Skeletal muscle satellite cell (primary cell): ENCODE measurements around the gene SLC22A7.
"Not testable (repeated sequence)": the region's sequence is repeated elsewhere in the genome, so short reads cannot be mapped to it uniquely, and the experiment has no call there.

Experiments
- H3K27me3 ChIP-seq: 2 replicates; pipeline ENCODE4 v1.7.0; 2013; ENCODE audit warnings: low read length; ENCODE audit not compliant: control insufficient read depth, insufficient read depth
- H3K36me3 ChIP-seq: 2 replicates; pipeline ENCODE4 v1.7.0; 2013; ENCODE audit warnings: mild to moderate bottlenecking, control low read depth, low read length; ENCODE audit not compliant: insufficient read depth
- H3K4me1 ChIP-seq: 2 replicates; pipeline ENCODE4 v1.7.0; 2013; ENCODE audit warnings: low read length; ENCODE audit not compliant: control insufficient read depth, insufficient read depth
- H3K4me2 ChIP-seq: 2 replicates; pipeline ENCODE4 v1.7.0; 2013; ENCODE audit warnings: mild to moderate bottlenecking, low read length
- H3K4me3 ChIP-seq: 2 replicates; pipeline ENCODE4 v1.7.0; 2013; ENCODE audit warnings: low read length
- H3K9ac ChIP-seq: 2 replicates; pipeline ENCODE4 v1.7.0; 2013; ENCODE audit warnings: mild to moderate bottlenecking, low read depth, low read length, moderate library complexity
- H3K9me3 ChIP-seq: replicated peaks from 2 replicates; pipeline ENCODE4 v1.7.0; 2013; ENCODE audit warnings: mild to moderate bottlenecking, control low read depth, low read length

SLC22A7 gene

GRCh38 chr6:43298565-43299337 is 691 bp downstream of the SLC22A7 start:
- Histone ChIP-seq H3K36me3 (no peaks in the 10 kb centered on the region), H3K9me3 (no peaks in the 10 kb centered on the region), H3K27me3 (peaks cover 71% of the 10 kb centered on the region), H3K4me1 (no peaks in the 10 kb centered on the region), H3K9ac (no peak overlapping the region), H3K4me2 (no peak overlapping the region), H3K4me3 (no peak overlapping the region)

GRCh38 chr6:43299338-43300293 is 1.6 kb downstream of the SLC22A7 start:
- H3K9ac ChIP-seq = no peak overlapping the region
- no peak overlapping the region for H3K4me2 ChIP-seq
- no peaks in the 10 kb centered on the region for H3K36me3 ChIP-seq

GRCh38 chr6:43301081-43301870 is 3.2 kb downstream of the SLC22A7 start:
- no peaks in the 10 kb centered on the region for H3K4me1 ChIP-seq
- no peak overlapping the region for H3K4me2 ChIP-seq
- no peak overlapping the region for H3K4me3 ChIP-seq
- H3K36me3 ChIP-seq = no peaks in the 10 kb centered on the region
- H3K9ac ChIP-seq = no peak overlapping the region
- no peaks in the 10 kb centered on the region for H3K9me3 ChIP-seq
- H3K27me3 ChIP-seq = peaks cover 80% of the 10 kb centered on the region

More at GRCh38 chr6:43299338-43300293, 1.6 kb downstream of the SLC22A7 start:
- Histone ChIP-seq H3K4me1 (no peaks in the 10 kb centered on the region), H3K4me3 (no peak overlapping the region), H3K9me3 (no peaks in the 10 kb centered on the region), H3K27me3 (peaks cover 76% of the 10 kb centered on the region)

DNA sequence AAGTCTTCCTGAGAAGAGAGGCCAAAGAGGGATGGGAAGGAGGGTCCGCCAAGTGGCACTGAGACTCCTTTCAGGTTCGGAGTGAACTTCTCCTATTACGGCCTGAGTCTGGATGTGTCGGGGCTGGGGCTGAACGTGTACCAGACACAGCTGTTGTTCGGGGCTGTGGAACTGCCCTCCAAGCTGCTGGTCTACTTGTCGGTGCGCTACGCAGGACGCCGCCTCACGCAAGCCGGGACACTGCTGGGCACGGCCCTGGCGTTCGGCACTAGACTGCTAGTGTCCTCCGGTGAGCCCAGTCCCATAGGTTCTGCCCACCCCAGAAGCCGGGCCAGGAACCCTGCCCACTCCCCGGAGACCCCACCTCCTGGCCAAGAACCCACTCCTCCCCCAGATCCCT is 4.1 kb downstream of the SLC22A7 start:
- peaks cover 76% of the 10 kb centered on the region for H3K27me3 ChIP-seq
- no peak overlapping the region for H3K4me2 ChIP-seq
- no peaks in the 10 kb centered on the region for H3K4me1 ChIP-seq
- no peak overlapping the region for H3K4me3 ChIP-seq
- no peaks in the 10 kb centered on the region for H3K36me3 ChIP-seq
- no peak overlapping the region for H3K9ac ChIP-seq
- no peaks in the 10 kb centered on the region for H3K9me3 ChIP-seq

DNA sequence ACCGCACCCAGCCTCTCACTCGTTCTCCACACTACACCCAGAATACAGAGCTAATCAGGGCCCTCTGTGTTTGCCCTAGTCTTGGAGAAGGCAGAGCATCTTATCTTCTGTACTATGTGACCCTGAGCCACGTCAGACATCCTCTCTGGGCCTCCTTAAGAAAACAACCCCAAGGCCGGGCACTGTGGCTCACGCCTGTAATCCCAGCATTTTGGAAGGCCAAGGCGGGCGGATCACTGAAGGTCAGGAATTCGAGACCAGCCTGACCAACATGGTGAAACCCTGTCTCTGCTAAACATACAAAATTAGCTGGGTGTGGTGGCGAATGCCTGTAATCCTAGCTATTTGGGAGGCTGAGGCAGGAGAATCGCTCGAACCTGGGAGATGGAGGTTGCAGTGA is 4.9 kb downstream of the SLC22A7 start:
- H3K4me3 ChIP-seq, H3K36me3 ChIP-seq, H3K4me2 ChIP-seq, H3K9me3 ChIP-seq, H3K4me1 ChIP-seq, H3K9ac ChIP-seq: not testable (repeated sequence)
- peaks cover 77% of the 10 kb centered on the region for H3K27me3 ChIP-seq

DNA sequence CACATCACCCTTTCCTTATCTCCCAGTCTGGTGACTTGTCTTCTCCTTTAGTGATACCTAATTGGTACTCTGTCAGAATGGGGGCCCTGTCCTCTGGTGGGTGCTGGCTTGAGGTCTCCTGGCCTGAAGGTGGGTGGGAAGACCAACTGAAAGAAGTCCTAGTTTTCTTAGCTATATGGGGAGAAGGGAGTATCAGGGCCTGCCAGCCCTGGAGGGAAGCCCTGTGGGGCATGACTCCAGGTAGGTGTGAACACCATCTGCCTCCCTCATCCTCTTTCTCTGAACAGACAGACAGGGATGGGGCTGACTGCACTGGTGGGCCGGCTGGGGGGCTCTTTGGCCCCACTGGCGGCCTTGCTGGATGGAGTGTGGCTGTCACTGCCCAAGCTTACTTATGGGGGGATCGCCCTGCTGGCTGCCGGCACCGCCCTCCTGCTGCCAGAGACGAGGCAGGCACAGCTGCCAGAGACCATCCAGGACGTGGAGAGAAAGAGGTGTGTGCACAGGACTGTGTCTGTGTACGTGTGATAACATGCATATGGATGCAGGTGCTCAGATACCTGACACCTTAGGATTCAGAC is 5.8 kb downstream of the SLC22A7 start:
- Histone ChIP-seq H3K36me3 (no peaks in the 10 kb centered on the region), H3K4me3 (no peak overlapping the region), H3K27me3 (peaks cover 73% of the 10 kb centered on the region), H3K4me1 (no peaks in the 10 kb centered on the region), H3K9ac (no peak overlapping the region), H3K4me2 (no peak overlapping the region), H3K9me3 (no peaks in the 10 kb centered on the region)

GRCh38 chr6:43304361-43304760 is 6.3 kb downstream of the SLC22A7 start:
- H3K9me3 ChIP-seq = no peaks in the 10 kb centered on the region
- peaks cover 73% of the 10 kb centered on the region for H3K27me3 ChIP-seq
- H3K4me3 ChIP-seq = no peak overlapping the region
- H3K4me1 ChIP-seq = no peaks in the 10 kb centered on the region
- H3K4me2 ChIP-seq = no peak overlapping the region
- H3K9ac ChIP-seq = no peak overlapping the region
- no peaks in the 10 kb centered on the region for H3K36me3 ChIP-seq

DNA sequence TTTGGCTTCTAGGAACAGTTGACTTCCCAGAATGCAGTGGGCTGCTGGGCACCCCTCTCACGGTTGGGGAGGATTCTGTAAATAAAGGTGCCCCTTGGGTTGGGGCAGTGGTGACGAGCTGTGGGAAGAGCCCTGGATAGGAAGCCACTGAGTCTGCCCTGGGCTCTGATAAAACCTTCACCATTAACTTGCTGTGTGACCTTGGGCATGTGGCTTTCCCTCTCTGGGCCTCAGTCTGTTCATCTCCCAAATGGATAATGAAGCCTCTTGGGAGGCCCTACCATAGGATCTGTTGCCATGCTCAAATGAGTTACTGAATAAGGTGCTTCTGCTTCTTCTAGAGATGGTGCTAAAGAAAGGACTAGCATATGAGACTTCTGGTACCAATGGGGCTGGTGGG is 6.8 kb downstream of the SLC22A7 start:
- Histone ChIP-seq H3K4me2 (no peak overlapping the region), H3K4me3 (no peak overlapping the region), H3K27me3 (peaks cover 68% of the 10 kb centered on the region), H3K36me3 (no peaks in the 10 kb centered on the region), H3K9ac (no peak overlapping the region), H3K9me3 (no peaks in the 10 kb centered on the region), H3K4me1 (no peaks in the 10 kb centered on the region)

DNA sequence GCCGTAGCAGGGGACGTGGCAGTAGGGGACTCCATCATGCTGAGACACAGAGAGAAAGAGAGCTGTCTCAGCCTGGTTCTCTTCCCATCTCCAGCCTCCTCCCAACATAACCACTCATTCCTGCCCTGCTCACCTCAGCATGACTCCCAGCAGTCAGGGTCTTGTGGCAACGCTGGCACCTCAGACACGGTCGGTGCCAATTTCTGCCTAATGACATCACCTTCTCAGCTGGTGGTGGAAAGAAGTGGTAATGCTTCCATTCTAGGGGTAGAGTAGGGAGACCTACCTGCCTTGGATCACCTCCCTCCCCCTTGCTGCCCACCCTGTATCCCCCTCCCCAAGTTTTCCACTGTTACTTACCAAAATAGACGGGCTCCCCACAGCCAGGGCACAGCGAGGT is 8.0 kb downstream of the SLC22A7 start:
- H3K36me3 ChIP-seq = no peaks in the 10 kb centered on the region
- H3K4me2 ChIP-seq = no peak overlapping the region
- no peaks in the 10 kb centered on the region for H3K9me3 ChIP-seq
- no peaks in the 10 kb centered on the region for H3K4me1 ChIP-seq
- no peak overlapping the region for H3K9ac ChIP-seq
- no peak overlapping the region for H3K4me3 ChIP-seq
- H3K27me3 ChIP-seq = peaks cover 61% of the 10 kb centered on the region

DNA sequence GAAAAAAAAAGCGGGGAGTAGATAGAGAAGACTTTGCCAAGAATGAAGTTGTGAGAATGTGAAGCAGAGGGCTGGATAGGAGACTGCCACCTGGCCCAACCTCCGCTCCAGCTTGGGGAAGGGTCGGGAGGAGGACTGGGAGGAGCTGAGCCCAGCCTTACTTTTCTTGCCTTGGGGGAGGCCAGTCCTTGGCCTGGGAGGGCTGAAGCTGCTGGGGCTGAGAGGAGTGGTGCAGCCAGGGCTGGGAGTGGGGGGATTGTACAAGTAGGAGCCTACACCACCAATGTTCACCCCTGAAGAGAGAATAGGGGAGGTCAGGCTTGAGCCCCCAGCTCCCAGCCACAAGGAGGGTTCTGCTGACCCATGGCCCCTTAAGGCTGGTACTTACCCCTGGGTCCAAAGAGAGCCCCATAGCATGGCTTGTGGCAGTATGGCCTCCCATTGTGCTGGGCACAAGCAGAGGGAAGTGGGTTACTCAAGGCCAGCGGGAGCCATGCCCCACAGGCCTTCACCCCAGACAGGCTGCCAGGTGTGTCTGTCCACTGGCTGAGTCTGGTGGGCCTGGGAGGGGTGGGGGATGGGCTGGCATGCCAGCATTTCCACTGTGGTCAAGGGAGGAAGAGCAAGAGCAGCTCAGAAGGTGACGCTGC is 9.5 kb downstream of the SLC22A7 start:
- Histone ChIP-seq H3K36me3 (no peaks in the 10 kb centered on the region), H3K9me3 (no peaks in the 10 kb centered on the region)

More for the DNA sequence above, 9.5 kb downstream of the SLC22A7 start:
- no peaks in the 10 kb centered on the region for H3K4me1 ChIP-seq
- no peak overlapping the region for H3K4me2 ChIP-seq
- no peak overlapping the region for H3K4me3 ChIP-seq
- peaks cover 46% of the 10 kb centered on the region for H3K27me3 ChIP-seq
- H3K9ac ChIP-seq = no peak overlapping the region
